Measurements from ENCODE around the gene ATXN7L1.

Gene ATXN7L1

GRCh38 chr7:105674200-105674920 lies 202.0 kb downstream of the ATXN7L1 start:
- DNase-seq (ENCODE audit: low spot score), result no peak

GRCh38 chr7:105673367-105674084 lies 202.9 kb downstream of the ATXN7L1 start:
- DNase-seq (ENCODE audit: low spot score), result no peak

- DNase-seq (ENCODE audit: low spot score), result no peak
Observed at GRCh38 chr7:105672801-105673200, 203.6 kb downstream of the ATXN7L1 start.

GRCh38 chr7:105666324-105666723 lies 210.1 kb downstream of the ATXN7L1 start:
- DNase-seq (ENCODE audit: low spot score), result no peak

GRCh38 chr7:105665684-105666083 lies 210.7 kb downstream of the ATXN7L1 start:
- DNase-seq (ENCODE audit: low spot score), result no peak

GRCh38 chr7:105664816-105665525 lies 211.4 kb downstream of the ATXN7L1 start:
- no peak for DNase-seq (ENCODE audit: low spot score)

- DNase-seq (ENCODE audit: low spot score), result no peak
Observed at GRCh38 chr7:105662998-105663397, 213.4 kb downstream of the ATXN7L1 start.

GRCh38 chr7:105661625-105662024 lies 214.8 kb downstream of the ATXN7L1 start:
- no peak for DNase-seq (ENCODE audit: low spot score)

GRCh38 chr7:105656922-105657521 lies 219.4 kb downstream of the ATXN7L1 start:
- DNase-seq (ENCODE audit: low spot score), result peak; percentile 79

- no peak for DNase-seq (ENCODE audit: low spot score)
Observed at GRCh38 chr7:105655500-105656380, 220.7 kb downstream of the ATXN7L1 start.

GRCh38 chr7:105655067-105655466 lies 221.3 kb downstream of the ATXN7L1 start:
- DNase-seq (ENCODE audit: low spot score), result no peak

- no peak for DNase-seq (ENCODE audit: low spot score)
Observed at GRCh38 chr7:105654095-105654686, 222.2 kb downstream of the ATXN7L1 start.

GRCh38 chr7:105653441-105654005 lies 222.9 kb downstream of the ATXN7L1 start:
- no peak for DNase-seq (ENCODE audit: low spot score)

GRCh38 chr7:105652359-105652993 lies 223.9 kb downstream of the ATXN7L1 start:
- peak; percentile 80 for DNase-seq (ENCODE audit: low spot score)

- DNase-seq (ENCODE audit: low spot score), result no peak
Observed at GRCh38 chr7:105651798-105652197, 224.6 kb downstream of the ATXN7L1 start.

- DNase-seq (ENCODE audit: low spot score), result no peak
Observed at GRCh38 chr7:105650382-105650970, 225.9 kb downstream of the ATXN7L1 start.

GRCh38 chr7:105649727-105650381 lies 226.5 kb downstream of the ATXN7L1 start:
- DNase-seq (ENCODE audit: low spot score), result no peak

- no peak for DNase-seq (ENCODE audit: low spot score)
Observed at GRCh38 chr7:105648561-105649401, 227.6 kb downstream of the ATXN7L1 start.

All from germinal center (tissue), 1 donor.